Esophagus squamous epithelium (tissue), 4 donors: ENCODE results near the gene GPBP1.

Experiments
- CTCF ChIP-seq, 6 experiments: fragments of 450-650 bp in 4 of 6; fragments of 200-600 bp in 2 of 6; sonication (generic) in 2 of 6; IDR thresholded peaks; one replicate each; pipeline ENCODE4 v1.5.1; 2016 to 2019; ENCODE audit warnings: antibody characterized with exemption in 6 of 6, mild to moderate bottlenecking in 4 of 6, moderate library complexity in 4 of 6
- POLR2A ChIP-seq, 4 donors: fragments of 450-650 bp; IDR thresholded peaks; one replicate each; pipeline ENCODE4 v1.6.1; 2017; ENCODE audit warnings: antibody characterized with exemption in 4 of 4, mild to moderate bottlenecking in 4 of 4, moderate library complexity in 3 of 4

- TF ChIP-seq CTCF (IDR thresholded peaks at IDR 0.05) = no peak
- no peak for TF ChIP-seq POLR2A (IDR thresholded peaks at IDR 0.05)
These were observed 40.3 kb upstream of the GPBP1 start for GRCh38 chr5:57133574-57133973.
